ENCODE results near the gene SLC11A1. TPM values are rescaled to one million over a fixed set of nuclear protein-coding genes. Genes with fewer than 3 reads are reported as not detected.

SLC11A1 gene
- total RNA-seq, 2 experiments from 2014 or later, result 0.13 to 0.15 TPM

DNA sequence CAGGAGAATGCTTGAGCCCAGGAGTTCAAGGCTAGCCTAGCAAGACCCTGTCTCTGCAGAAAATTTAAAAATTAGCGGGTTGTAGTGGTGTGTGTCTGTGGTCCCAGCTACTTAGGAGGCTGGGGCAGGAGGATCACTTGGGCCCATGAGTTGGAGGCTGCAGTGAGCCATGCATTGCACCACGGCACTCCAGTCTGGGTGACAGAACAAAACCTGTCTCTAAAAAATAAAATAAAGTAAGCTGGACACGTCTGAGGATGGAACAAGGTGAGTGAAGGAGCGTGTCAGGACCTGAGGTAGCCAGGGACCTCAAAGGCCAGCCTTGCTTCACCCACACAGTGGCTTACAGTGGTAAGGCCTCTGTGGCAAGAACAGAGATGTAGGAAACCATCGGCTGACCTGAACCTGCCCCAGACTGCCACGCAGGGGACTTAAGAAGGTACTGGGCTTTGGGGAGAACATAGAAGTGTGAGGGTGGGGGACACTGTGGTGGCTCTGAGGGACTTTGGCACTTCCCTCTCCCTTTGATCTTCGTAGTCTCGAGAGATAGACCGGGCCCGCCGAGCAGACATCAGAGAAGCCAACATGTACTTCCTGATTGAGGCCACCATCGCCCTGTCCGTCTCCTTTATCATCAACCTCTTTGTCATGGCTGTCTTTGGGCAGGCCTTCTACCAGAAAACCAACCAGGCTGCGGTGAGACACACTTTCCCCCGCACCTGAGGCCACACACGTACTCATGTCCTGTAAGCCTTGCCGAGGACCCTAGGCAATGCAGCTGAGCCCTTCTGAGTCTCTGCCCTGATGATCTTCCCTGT lies 7.5 kb downstream of the SLC11A1 start:
- CTCF ChIA-PET, result no interaction called here

DNA sequence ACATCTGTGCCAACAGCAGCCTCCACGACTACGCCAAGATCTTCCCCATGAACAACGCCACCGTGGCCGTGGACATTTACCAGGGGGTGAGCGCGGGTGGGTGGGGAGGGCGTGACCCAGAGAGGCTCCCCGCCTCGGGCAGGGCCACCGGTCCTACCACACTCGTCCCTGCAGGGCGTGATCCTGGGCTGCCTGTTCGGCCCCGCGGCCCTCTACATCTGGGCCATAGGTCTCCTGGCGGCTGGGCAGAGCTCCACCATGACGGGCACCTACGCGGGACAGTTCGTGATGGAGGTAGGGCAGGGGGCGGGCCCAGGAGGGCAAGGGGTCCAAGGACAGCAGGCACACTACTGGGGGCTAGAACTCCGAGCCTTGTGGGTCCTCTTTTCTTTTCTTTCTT lies 9.1 kb downstream of the SLC11A1 start:
- CTCF ChIA-PET, result interaction anchor here (1.3 kb wide), 1 partner anchor 89 kb away, joined by 4 read pairs; no protein-coding TSS in a partner anchor
- POLR2A ChIA-PET, result no interaction called here

More for the DNA sequence above, 7.5 kb downstream of the SLC11A1 start:
- POLR2A ChIA-PET, result no interaction called here

DNA sequence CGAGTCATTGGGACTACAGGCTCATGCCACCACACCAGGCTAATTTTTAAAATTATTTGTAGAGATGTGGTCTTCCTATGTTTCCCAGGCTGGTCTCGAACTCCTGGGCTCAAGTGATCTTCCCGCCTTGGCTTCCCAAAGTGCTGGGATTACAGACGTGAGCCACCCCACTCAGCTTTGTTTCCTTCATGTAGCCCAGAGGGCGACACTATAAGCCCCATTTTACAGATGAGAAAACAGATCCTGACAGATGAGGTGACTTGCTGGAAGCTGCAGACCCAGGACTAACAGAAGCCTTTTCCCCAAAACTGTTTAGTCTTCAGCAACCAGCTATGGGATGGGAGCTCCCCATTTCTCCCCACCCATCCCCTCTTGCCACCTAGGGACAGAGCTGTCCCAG lies 10.4 kb downstream of the SLC11A1 start:
- ChIA-PET POLR2A (no interaction called here), CTCF (interaction anchor here (1.3 kb wide), 1 partner anchor 90 kb away, joined by 4 read pairs; no protein-coding TSS in a partner anchor)

DNA sequence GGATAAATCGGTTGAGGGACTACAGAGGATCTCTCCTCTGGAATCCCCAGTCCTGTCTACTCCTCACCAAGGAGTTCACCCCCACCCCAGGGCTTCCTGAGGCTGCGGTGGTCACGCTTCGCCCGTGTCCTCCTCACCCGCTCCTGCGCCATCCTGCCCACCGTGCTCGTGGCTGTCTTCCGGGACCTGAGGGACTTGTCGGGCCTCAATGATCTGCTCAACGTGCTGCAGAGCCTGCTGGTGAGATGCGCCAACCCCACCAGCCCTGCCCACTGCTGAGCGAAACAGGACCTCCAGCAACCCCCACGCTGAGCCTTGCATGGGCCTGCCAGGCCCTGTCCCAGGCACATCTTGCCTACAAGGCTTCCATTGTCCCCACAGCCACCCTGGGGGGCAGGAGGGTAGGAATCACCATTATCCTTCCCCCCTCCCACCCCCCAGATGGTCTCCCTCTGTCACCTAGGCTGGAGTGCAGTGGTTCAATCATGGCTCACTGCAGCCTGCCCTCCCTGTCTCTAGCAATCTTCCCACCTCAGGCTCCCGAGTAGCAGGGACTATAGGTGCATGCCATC lies 10.9 kb downstream of the SLC11A1 start:
- POLR2A ChIA-PET, result no interaction called here
- CTCF ChIA-PET, result interaction anchor here (1.0 kb wide), 1 partner anchor 123 kb away, joined by 4 read pairs; the partner anchor contains the start of genes AAMP and PNKD

DNA sequence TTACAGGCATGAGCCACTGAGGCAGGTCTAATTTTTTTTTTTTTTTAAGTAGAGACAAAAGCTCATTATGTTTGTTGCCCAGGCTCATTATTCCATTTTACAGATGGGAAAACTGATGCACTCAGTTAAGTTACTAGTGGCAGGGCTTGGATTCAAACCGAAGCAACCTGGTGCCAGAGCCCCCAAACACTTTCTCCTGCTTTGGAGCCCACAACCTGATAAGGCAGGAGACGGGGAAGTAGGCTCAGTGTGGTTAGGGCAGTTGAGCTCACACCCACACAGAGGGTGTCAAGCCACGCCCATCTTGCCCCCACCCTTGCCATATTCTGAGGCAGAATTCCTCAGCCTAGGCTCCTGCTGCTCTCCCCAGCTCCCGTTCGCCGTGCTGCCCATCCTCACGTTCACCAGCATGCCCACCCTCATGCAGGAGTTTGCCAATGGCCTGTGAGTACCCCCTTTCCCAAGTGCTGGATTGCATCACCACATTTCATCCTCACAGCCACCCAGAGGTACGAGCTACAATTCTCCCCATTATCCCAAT lies 11.7 kb downstream of the SLC11A1 start:
- POLR2A ChIA-PET, result no interaction called here

DNA sequence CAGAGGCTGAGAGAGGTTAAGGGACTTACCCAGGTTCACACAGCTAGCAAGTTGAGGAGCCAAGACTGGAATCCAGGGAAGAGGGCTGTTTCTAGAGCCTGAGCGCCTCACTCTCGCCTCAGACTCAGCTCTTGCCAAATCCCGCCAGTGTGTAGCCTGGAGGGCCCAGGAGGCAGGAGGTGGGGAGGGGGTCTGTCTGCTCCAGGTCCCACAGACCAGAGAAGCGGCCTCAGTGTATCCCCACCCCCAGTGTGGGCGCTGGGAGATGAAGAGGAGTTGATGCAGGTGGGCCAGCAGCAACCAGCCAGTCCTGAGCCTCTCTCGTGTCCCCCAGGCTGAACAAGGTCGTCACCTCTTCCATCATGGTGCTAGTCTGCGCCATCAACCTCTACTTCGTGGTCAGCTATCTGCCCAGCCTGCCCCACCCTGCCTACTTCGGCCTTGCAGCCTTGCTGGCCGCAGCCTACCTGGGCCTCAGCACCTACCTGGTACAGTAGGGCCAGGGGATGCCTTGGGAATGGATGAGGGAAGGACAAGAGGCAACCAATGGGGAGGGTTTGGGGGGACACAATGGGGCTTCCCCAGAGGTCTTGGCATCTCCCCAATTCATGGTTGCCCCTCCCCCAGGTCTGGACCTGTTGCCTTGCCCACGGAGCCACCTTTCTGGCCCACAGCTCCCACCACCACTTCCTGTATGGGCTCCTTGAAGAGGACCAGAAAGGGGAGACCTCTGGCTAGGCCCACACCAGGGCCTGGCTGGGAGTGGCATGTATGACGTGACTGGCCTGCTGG lies 12.4 kb downstream of the SLC11A1 start:
- POLR2A ChIA-PET, result interaction anchor here (0.5 kb wide), 1 partner anchor 175 kb away, joined by 3 read pairs; no protein-coding TSS in a partner anchor
- CTCF ChIA-PET, result interaction anchor here (0.8 to 1.6 kb wide), 7 partner anchors 38 to 125 kb away, joined by 3 to 5 read pairs (median 4); partner anchors contain the start of genes AAMP, CATIP and PNKD

More for the DNA sequence above, 11.7 kb downstream of the SLC11A1 start:
- CTCF ChIA-PET, result interaction anchor here (0.8 to 1.1 kb wide), 6 partner anchors 37 to 124 kb away, joined by 3 to 4 read pairs (median 4); partner anchors contain the start of genes AAMP, CATIP and PNKD

DNA sequence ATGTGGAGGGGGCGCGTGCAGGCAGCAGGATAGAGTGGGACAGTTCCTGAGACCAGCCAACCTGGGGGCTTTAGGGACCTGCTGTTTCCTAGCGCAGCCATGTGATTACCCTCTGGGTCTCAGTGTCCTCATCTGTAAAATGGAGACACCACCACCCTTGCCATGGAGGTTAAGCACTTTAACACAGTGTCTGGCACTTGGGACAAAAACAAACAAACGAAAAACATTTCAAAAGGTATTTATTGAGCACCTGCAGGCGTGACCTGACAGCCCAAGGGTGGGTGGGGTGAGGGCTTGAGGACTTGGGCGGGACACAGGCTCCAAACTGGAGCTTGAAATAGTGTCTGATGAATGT lies 13.0 kb downstream of the SLC11A1 start:
- ChIA-PET POLR2A (no interaction called here), CTCF (interaction anchor here (1.1 to 1.6 kb wide), 3 partner anchors 66 to 123 kb away, joined by 3 to 5 read pairs (median 4); no protein-coding TSS in a partner anchor)

DNA sequence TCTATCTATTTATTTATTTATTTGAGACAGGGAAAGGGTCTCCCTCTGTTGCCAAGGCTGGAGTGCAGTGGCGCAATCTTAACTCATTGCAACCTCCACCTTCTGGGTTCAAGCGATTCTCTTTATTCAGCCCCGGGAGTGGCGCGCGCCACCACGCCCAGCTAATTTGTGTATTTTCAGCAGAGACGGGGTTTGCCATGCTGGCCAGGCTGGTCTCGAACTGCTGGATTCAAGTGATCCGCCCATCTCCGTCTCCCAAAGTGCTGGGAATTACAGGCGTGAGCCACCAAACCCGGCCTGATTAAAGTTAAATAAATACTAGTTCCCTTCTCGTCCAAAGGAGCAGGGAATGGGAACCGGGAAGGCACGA lies 13.4 kb downstream of the SLC11A1 start:
- POLR2A ChIA-PET, result interaction anchor here (1.3 kb wide), 1 partner anchor 109 kb away, joined by 5 read pairs; no protein-coding TSS in a partner anchor
- CTCF ChIA-PET, result interaction anchor here (0.6 to 1.6 kb wide), 7 partner anchors 9 to 500 kb away, joined by 3 to 6 read pairs (median 4); partner anchors contain the start of genes AAMP and PNKD

DNA sequence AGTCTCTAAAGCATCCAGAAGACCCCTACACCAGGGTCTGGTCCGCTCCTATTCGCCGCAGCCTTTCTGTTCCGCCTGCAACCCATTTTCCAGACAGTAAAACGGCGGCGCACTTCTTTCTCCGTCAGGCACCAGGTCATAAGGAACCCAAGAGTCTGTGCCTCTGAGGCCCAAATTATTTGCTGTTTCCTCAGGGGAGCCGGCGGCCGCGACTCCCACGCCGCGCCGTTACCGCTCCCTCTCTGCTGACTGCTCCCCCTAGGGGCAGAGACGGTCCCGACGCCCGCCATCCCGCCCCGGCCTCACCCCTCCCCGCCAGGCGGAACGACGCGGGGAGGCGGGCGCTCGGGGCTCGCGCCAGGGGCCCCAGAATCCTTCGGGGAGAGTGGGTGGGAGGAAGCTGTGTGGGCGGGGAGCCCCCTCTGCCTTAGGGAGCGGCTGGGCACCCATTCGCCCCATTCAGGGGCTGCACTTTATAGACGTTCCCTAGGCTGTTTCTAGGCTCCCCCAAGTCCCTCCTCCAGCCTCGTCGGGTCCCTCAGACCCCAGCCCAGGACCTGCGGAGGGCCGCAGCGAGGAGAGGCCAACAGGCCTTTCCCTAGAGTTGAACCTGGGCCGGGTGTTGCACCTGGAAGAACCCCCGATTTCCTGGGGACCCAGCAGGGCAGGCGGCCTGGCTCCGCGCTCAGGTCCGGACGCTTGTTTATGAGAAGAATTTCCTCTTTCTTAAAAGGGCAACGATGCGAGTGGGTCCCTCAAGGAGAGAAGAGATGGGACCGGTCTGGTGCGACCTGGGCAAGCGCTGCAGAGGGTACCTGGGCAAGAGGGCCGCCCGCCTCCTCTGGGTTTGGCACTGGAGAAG lies 14.0 kb downstream of the SLC11A1 start:
- ChIA-PET POLR2A (interaction anchor here (1.1 to 1.5 kb wide), 3 partner anchors 10 to 126 kb away, joined by 3 to 11 read pairs (median 5); partner anchors contain the start of genes AAMP and PNKD), CTCF (interaction anchor here (0.6 to 1.6 kb wide), 12 partner anchors 9 to 721 kb away, joined by 3 to 6 read pairs (median 4); partner anchors contain the start of genes AAMP and PNKD)

DNA sequence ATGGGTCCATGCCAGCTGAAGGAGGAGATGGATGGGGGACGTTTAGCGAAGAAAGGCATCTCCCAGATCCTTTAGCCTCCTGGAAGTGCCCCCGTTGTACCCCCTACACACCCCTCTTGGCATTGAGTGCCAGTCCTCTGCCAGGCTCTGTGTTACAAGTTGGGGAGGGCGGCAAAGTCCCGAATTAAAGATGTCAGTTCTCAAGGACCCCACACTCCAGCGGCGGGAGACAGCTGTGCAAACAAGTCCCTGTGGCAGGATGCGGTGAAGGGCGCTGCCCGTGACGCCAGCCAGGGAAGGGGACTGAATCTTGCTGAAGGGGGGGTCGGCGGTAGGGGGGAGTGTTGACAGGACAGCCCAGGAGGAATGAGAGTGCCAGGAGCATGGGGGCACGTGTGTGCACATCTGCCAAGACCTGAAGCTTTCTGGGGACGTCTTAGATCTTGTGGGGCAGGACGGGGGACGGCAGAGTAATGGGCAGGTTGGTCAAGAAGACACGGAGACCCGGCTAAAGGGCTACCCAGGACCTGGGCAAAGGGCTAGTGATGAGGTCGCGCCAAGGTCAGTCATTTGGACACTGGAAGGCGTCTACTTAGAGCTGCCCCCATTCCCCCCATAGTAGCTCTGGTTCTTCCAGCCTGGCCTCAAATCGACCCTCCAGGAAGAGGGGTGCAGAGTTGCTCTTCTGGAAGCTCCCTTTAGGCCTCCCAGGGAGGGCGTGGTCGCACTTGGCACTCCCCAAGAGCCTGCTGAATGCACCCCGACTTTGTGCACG lies 14.8 kb downstream of the SLC11A1 start:
- ChIA-PET POLR2A (interaction anchor here (1.1 to 1.5 kb wide), 4 partner anchors 9 to 127 kb away, joined by 3 to 11 read pairs (median 5); partner anchors contain the start of genes AAMP and PNKD), CTCF (interaction anchor here (0.6 to 1.6 kb wide), 12 partner anchors 8 to 720 kb away, joined by 3 to 6 read pairs (median 4); partner anchors contain the start of genes AAMP and PNKD)

DNA sequence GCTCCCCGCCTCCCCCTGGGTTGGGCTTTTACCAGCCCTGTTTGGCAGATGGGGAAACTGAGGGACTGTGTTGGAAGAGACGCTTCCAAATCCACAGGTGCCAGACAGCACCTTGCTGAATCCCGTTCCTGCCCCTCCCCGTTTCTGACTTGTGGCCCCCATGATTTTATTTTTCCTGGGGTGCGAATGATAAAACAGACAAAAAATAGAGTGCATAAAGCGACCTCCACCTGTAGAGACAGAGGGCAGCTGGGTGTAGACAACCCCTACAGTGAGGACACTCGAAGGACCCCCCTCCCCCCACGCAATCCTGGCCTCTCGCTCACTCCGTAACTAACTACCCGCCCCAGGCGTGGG lies 15.4 kb downstream of the SLC11A1 start:
- CTCF ChIA-PET, result interaction anchor here (1.0 to 1.6 kb wide), 3 partner anchors 10 to 111 kb away, joined by 3 to 6 read pairs (median 3); no protein-coding TSS in a partner anchor
- POLR2A ChIA-PET, result interaction anchor here (1.2 to 1.5 kb wide), 2 partner anchors 8 to 10 kb away, joined by 5 to 11 read pairs; no protein-coding TSS in a partner anchor

DNA sequence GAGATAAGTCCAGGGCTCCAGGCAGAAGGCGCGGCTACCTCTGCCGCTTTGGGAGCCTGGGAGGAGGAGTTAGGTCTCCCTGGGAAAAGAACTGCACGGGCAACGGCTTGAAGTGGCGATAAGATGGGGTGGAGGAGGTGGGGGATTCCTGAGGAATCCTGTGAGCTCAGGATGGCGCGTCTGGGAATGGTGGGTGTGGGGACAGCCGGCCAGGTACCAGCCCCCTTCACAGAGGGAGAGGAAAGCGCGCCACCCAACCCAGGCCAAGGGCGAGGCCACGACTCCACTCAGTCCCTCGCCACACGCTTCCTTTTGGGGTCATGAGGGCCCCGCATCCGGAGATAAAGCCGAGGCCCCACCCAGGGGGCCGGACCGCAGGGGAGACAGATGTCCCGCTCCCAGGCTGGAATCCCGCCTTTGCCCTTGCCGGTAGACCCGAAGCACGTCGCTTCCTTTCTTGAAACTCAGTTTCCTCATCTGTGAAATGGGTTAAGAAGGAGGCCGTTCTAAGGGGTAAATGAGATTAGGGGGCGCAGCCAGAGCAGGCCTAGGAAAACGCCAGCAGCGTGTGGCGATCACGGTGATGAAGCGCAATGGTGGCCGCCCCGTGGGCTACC lies 15.9 kb downstream of the SLC11A1 start:
- ChIA-PET POLR2A (interaction anchor here (1.2 to 1.5 kb wide), 2 partner anchors 8 to 9 kb away, joined by 5 to 11 read pairs; no protein-coding TSS in a partner anchor), CTCF (interaction anchor here (1.0 to 1.6 kb wide), 3 partner anchors 9 to 112 kb away, joined by 3 to 6 read pairs (median 3); no protein-coding TSS in a partner anchor)

DNA sequence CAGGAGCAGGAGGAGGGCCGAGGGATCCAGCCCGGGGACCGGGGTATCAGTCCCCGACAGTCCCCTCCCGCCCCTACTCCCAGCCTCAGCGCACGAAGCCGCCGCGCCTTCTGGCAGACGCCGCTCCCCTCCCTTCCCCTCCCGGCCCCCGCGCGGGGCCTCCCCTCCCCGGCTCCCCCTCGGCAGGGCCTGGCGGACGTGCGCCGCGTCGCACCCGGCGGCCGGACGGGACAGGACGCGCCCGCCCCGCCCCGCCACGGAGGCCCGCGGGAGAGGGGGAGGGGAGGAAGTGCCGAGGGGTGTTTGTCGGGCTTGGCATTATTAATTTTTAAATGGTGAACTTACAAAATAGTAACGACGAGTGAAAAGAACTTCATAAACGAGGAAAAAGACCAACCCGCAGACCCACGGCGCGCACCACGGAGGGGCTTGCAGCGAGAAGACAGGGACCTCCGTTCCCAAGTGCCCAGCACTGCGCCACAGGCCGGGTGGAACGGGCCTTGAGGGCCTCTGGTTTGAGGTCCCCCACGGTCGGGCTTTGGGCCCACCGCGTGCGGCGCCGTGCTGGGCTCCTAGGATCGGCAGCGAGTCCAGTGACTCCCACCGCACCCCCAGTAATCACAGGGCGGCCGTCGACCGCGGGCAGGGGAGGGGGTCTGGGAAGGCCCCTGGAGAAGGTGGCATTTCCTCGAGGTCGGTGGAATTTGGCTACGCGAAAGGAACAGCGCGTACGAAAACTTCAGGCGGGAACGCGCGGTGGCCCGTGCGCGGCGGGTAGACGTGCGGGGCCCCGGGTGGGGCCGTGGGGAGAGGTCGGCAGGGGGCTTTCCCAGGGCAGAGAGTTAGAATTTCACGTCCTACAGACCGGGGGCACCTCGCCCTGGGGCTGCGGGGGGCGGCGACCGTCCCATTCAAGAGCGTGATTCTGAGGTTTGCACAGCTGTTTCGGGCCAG lies 16.6 kb downstream of the SLC11A1 start:
- POLR2A ChIA-PET, result no interaction called here
- CTCF ChIA-PET, result interaction anchor here (1.6 kb wide), 1 partner anchor 8 kb away, joined by 6 read pairs; no protein-coding TSS in a partner anchor

DNA sequence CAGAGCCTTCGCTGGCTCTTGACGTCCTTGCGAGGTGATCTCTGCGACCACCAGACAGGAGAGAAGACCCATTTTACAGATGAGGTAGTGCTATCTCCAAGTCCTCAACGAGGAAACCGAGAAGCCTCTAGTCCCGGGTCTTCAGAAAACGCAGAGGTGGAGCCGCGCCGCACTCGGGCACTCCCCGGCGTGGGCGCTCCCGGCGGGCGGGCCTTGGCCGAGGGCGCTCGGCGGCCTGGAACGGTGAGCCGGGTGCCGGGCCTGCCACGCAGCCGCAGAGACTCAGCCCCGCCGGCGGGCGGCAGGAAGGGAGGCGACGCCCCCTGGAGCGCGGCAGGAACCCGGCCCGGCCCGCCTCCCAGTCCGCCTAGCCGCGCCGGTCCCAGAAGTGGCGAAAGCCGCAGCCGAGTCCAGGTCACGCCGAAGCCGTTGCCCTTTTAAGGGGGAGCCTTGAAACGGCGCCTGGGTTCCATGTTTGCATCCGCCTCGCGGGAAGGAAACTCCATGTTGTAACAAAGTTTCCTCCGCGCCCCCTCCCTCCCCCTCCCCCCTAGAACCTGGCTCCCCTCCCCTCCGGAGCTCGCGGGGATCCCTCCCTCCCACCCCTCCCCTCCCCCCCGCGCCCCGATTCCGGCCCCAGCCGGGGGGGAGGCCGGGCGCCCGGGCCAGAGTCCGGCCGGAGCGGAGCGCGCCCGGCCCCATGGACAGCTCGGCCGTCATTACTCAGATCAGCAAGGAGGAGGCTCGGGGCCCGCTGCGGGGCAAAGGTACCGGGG lies 17.5 kb downstream of the SLC11A1 start, which contains the start of gene CTDSP1:
Gene CTDSP1 (plus strand): TSS at position 478 of the 776 bp plus-strand sequence. CDS start 223 bp downstream, at position 701.
- POLR2A ChIA-PET, result interaction anchor here (0.6 to 0.7 kb wide), 2 partner anchors 853 to 879 kb away, joined by 3 to 4 read pairs; partner anchors contain the start of gene TUBA4B
- CTCF ChIA-PET, result interaction anchor here (0.7 to 1.1 kb wide), 3 partner anchors 109 to 170 kb away, joined by 3 to 4 read pairs (median 3); partner anchors contain the start of genes AAMP and PNKD
